B cell (primary cell): ENCODE measurements around the gene MROH8. TPM values are rescaled to one million over a fixed set of nuclear protein-coding genes. Genes with fewer than 3 reads are reported as not detected.

Source experiments
- ATAC-seq: fragments of 200-7000 bp; cut with Tn5 transposase; one replicate; pipeline ENCODE4 v1.10.0; 2021; ENCODE audit warnings: low read depth, mild to moderate bottlenecking, moderate number of reproducible peaks, moderate library complexity
- CTCF ChIA-PET: fragments of 350-600 bp; sonication (Branson Sonifier 250); formaldehyde crosslinking; loops from one replicate; lab custom pipeline; 2021; ENCODE audit warnings: antibody characterized with exemption, inconsistent platforms; lab: Charles Lee
- POLR2A ChIA-PET: fragments of 350-600 bp; sonication (Branson Sonifier 250); formaldehyde crosslinking; loops from one replicate; lab custom pipeline; 2021; ENCODE audit warnings: antibody characterized with exemption; lab: Charles Lee
- DNase-seq: peaks from one replicate; pipeline ENCODE4 v3.0.0; 2013
- H2AFZ ChIP-seq: 2 replicates; pipeline ENCODE4 v1.6.1; 2012; ENCODE audit warnings: mild to moderate bottlenecking, low read depth, low read length; ENCODE audit not compliant: insufficient read depth, poor library complexity, severe bottlenecking
- H3K27ac ChIP-seq, 2 donors: 1 replicate in 1 of 2; 2 replicates in 1 of 2; pipeline ENCODE4 v1.5.1; 2012 to 2013; ENCODE audit warnings: low read length in 2 of 2, mild to moderate bottlenecking in 2 of 2, moderate library complexity in 1 of 2
- H3K27me3 ChIP-seq, 4 experiments: fragments of 200-600 bp in 1 of 4; sonication (generic) in 1 of 4; replicated peaks in 1 of 4; 1 replicate in 2 of 4; 2 replicates in 2 of 4; pipeline versions ENCODE4 v1.6.1 to v1.7.0; 2013 to 2016; ENCODE audit warnings: low read length in 3 of 4, mild to moderate bottlenecking in 2 of 4, mixed read lengths in 1 of 4, moderate library complexity in 1 of 4; ENCODE audit not compliant: insufficient read depth in 4 of 4, control insufficient read depth in 3 of 4; ENCODE audit errors: control extremely low read depth in 1 of 4
- H3K36me3 ChIP-seq, 2 experiments: replicated peaks in 1 of 2; 1 replicate in 1 of 2; 2 replicates in 1 of 2; pipeline versions ENCODE4 v1.6.1 to v1.7.1; 2013; ENCODE audit warnings: low read length in 1 of 2; ENCODE audit not compliant: insufficient read depth in 2 of 2, control insufficient read depth in 1 of 2; ENCODE audit errors: control extremely low read depth in 1 of 2, extremely low read depth in 1 of 2
- H3K4me1 ChIP-seq, 2 donors: fragments of 200-600 bp in 1 of 2; sonication (generic) in 1 of 2; 1 replicate in 1 of 2; 2 replicates in 1 of 2; pipeline versions ENCODE4 v1.5.1 to v1.6.1; 2013 to 2017; ENCODE audit warnings: low read length in 2 of 2; ENCODE audit not compliant: control insufficient read depth in 2 of 2, insufficient read depth in 2 of 2
- H3K4me2 ChIP-seq: replicated peaks from 2 replicates; pipeline ENCODE3; 2012; ENCODE audit warnings: mild to moderate bottlenecking, low read depth, low read length; ENCODE audit not compliant: poor library complexity, severe bottlenecking
- H3K4me3 ChIP-seq, 5 experiments: fragments of 200-600 bp in 1 of 5; sonication (generic) in 1 of 5; 1 replicate in 3 of 5; 2 replicates in 2 of 5; pipeline versions ENCODE4 v1.5.1 to v1.7.0; 2011 to 2016; ENCODE audit warnings: low read length in 4 of 5, mild to moderate bottlenecking in 4 of 5, low read depth in 2 of 5, control low read depth in 1 of 5, moderate library complexity in 1 of 5; ENCODE audit not compliant: insufficient read depth in 1 of 5; ENCODE audit errors: control extremely low read depth in 1 of 5, extremely low read depth in 1 of 5
- H3K79me2 ChIP-seq: fragments of 200-600 bp; sonication (generic); one replicate; pipeline ENCODE4 v1.6.0; 2016; ENCODE audit warnings: low read length; ENCODE audit not compliant: control insufficient read depth, insufficient read depth
- H3K9ac ChIP-seq: fragments of 200-600 bp; sonication (generic); 2 replicates; pipeline ENCODE4 v1.6.1; 2017; ENCODE audit warnings: mild to moderate bottlenecking, low read length, moderate library complexity
- H3K9me3 ChIP-seq, 3 donors: one replicate each; pipeline versions ENCODE4 v1.6.1 to v1.7.1; 2013; ENCODE audit warnings: low read length in 2 of 3; ENCODE audit not compliant: control insufficient read depth in 2 of 3, insufficient read depth in 1 of 3; ENCODE audit errors: control extremely low read depth in 1 of 3
- H4K20me1 ChIP-seq: 2 replicates; pipeline ENCODE4 v1.6.0; 2012; ENCODE audit warnings: mild to moderate bottlenecking, low read length; ENCODE audit not compliant: insufficient read depth, control insufficient read depth, poor library complexity, severe bottlenecking
- H3K27ac Mint-ChIP-seq: one replicate; pipeline ENCODE4 v1.8.0; 2021; ENCODE audit warnings: mixed read lengths
- H3K27me3 Mint-ChIP-seq: one replicate; pipeline ENCODE4 v1.8.0; 2021; ENCODE audit warnings: mixed read lengths
- H3K4me1 Mint-ChIP-seq: one replicate; pipeline ENCODE4 v1.8.0; 2021; ENCODE audit warnings: mixed read lengths
- H3K4me3 Mint-ChIP-seq: one replicate; pipeline ENCODE4 v1.8.0; 2021; ENCODE audit warnings: mixed read lengths
- H3K9me3 Mint-ChIP-seq: one replicate; pipeline ENCODE4 v1.8.0; 2022; ENCODE audit warnings: mixed read lengths; ENCODE audit not compliant: insufficient read depth
- CTCF ChIP-seq: fragments of 200-600 bp; IDR thresholded peaks from one replicate; pipeline ENCODE4 v1.8.0; 2022; ENCODE audit warnings: antibody characterized with exemption, mild to moderate bottlenecking
- EZH2 ChIP-seq: IDR thresholded peaks from 2 replicates; pipeline ENCODE4 v1.6.1; 2012; ENCODE audit warnings: borderline replicate concordance, low read depth, mild to moderate bottlenecking, moderate library complexity, low read length; ENCODE audit not compliant: insufficient read depth, poor library complexity, severe bottlenecking
- WGBS: methylation state at CpG from one replicate; pipeline ENCODE4 v1.1.5; 2013; ENCODE audit warnings: missing lambda C conversion rate; ENCODE audit not compliant: insufficient coverage; 5-methylcytosine and 5-hydroxymethylcytosine counted together
- intact Hi-C: fragments of 100-400 bp; cut with micrococcal nuclease; formaldehyde crosslinking; loops from one replicate; pipeline ENCODE4 v1.10.0; 2022
- polyA plus RNA-seq: library from polyadenylated mRNA; depleted of rRNA; stranded (reverse); fragments of >200 nt; gene quantifications from 2 replicates; pipeline ENCODE4 v1.2.3, GENCODE V29; 2012
- total RNA-seq, 2 donors: library from RNA; stranded (reverse); fragments of 120-200 nt in 1 of 2; gene quantifications; 1 replicate in 1 of 2; 2 replicates in 1 of 2; pipeline versions ENCODE4 v1.2.3 to v1.2.4, GENCODE V29; 2013 to 2022

MROH8 gene
- total and polyA plus RNA-seq, 2 donors (not counting 1 experiment from before 2014, with no cell fraction given), result 3.8 to 4.6 TPM

GRCh38 chr20:37155987-37156386, 23.4 kb downstream of the MROH8 start:
- Histone ChIP-seq H3K4me3 (no peak overlapping the region), H3K4me1 (no peaks in the 10 kb centered on the region), H3K9me3 (no peaks in the 10 kb centered on the region), H3K36me3 (no peaks in the 10 kb centered on the region), H3K4me2 (no peak overlapping the region), H4K20me1 (no peaks in the 10 kb centered on the region), H3K27ac (no peak overlapping the region), H3K27me3 (no peaks in the 10 kb centered on the region), H3K79me2 (no peaks in the 10 kb centered on the region), H2AFZ (no peak overlapping the region), H3K9ac (no peak overlapping the region)
- ChIA-PET POLR2A (no interaction called here), CTCF (no interaction called here)
- no peak overlapping the region for H3K27ac Mint-ChIP-seq
- no peaks in the 10 kb centered on the region for H3K4me1 Mint-ChIP-seq
- H3K4me3 Mint-ChIP-seq, result no peak overlapping the region
- DNase-seq, result no peak
- ATAC-seq, result no peak
- intact Hi-C loops, result no loop called here
- H3K9me3 Mint-ChIP-seq, result no peaks in the 10 kb centered on the region
- no peaks in the 10 kb centered on the region for H3K27me3 Mint-ChIP-seq
- TF ChIP-seq EZH2 (no peak), CTCF (no peak)
- 97% methylated on average over 8 of the region's 9 CpGs for WGBS

- H3K27ac Mint-ChIP-seq, result no peak overlapping the region
- Histone ChIP-seq H3K36me3 (no peaks in the 10 kb centered on the region), H3K27ac (no peak overlapping the region), H2AFZ (no peak overlapping the region), H4K20me1 (no peaks in the 10 kb centered on the region), H3K79me2 (no peaks in the 10 kb centered on the region), H3K4me1 (no peaks in the 10 kb centered on the region), H3K9ac (no peak overlapping the region), H3K9me3 (no peaks in the 10 kb centered on the region), H3K4me3 (no peak overlapping the region), H3K27me3 (no peaks in the 10 kb centered on the region), H3K4me2 (no peak overlapping the region)
- ATAC-seq (no peak), DNase-seq (no peak)
- CTCF ChIA-PET, result no interaction called here
- WGBS, result 98% methylated on average over 6 of the region's 6 CpGs
- H3K4me3 Mint-ChIP-seq, result no peak overlapping the region
- intact Hi-C loops, result no loop called here
- TF ChIP-seq EZH2 (no peak), CTCF (no peak)
- POLR2A ChIA-PET, result no interaction called here
- H3K27me3 Mint-ChIP-seq, result no peaks in the 10 kb centered on the region
- H3K9me3 Mint-ChIP-seq, result no peaks in the 10 kb centered on the region
- no peaks in the 10 kb centered on the region for H3K4me1 Mint-ChIP-seq
These were observed 24.6 kb downstream of the MROH8 start for GRCh38 chr20:37154684-37155298.
